DMS153 treated with DMSO at 0.1 percent for 48 hours (cell line): ENCODE data around the gene PRPS1.
"Not testable (repeated sequence)": the region's sequence is repeated elsewhere in the genome, so short reads cannot be mapped to it uniquely, and the experiment has no call there.

Experiments used
- DNase-seq: peaks from one replicate; lab custom pipeline; 2025; ENCODE audit not compliant: unreplicated experiment; lab: John Stamatoyannopoulos, UW

PRPS1 gene

GRCh38 chrX:107629540-107629909, 1.2 kb downstream of the PRPS1 start:
- DNase-seq, result no peak

GRCh38 chrX:107630031-107630689, 1.9 kb downstream of the PRPS1 start:
- DNase-seq, result no peak

GRCh38 chrX:107632346-107632745, 4.0 kb downstream of the PRPS1 start:
- no peak for DNase-seq

GRCh38 chrX:107646735-107647134, 18.4 kb downstream of the PRPS1 start:
- DNase-seq, result no peak

- DNase-seq, result no peak
Measured at GRCh38 chrX:107648332-107648731, 20.0 kb downstream of the PRPS1 start.

GRCh38 chrX:107654566-107654871, 26.2 kb downstream of the PRPS1 start:
- DNase-seq, result no peak

GRCh38 chrX:107654872-107655761, 26.8 kb downstream of the PRPS1 start:
- DNase-seq, result no peak

- no peak for DNase-seq
Measured at GRCh38 chrX:107656978-107657377, 28.7 kb downstream of the PRPS1 start.

GRCh38 chrX:107658660-107659059, 30.4 kb downstream of the PRPS1 start:
- no peak for DNase-seq

- DNase-seq, result no peak
Measured at GRCh38 chrX:107659286-107659685, 31.0 kb downstream of the PRPS1 start.

- peak; percentile 18 for DNase-seq
Measured at GRCh38 chrX:107659768-107660167, 31.5 kb downstream of the PRPS1 start.

GRCh38 chrX:107662145-107662544, 33.8 kb downstream of the PRPS1 start:
- no peak for DNase-seq

- no peak for DNase-seq
Measured at GRCh38 chrX:107662824-107663223, 34.5 kb downstream of the PRPS1 start.

- DNase-seq, result no peak
Measured at GRCh38 chrX:107666931-107667330, 38.6 kb downstream of the PRPS1 start.

GRCh38 chrX:107667426-107667825, 39.1 kb downstream of the PRPS1 start:
- DNase-seq, result no peak

- DNase-seq, result not testable (repeated sequence)
Measured at GRCh38 chrX:107668710-107669109, 40.4 kb downstream of the PRPS1 start.

GRCh38 chrX:107669261-107669660, 41.0 kb downstream of the PRPS1 start:
- no peak for DNase-seq

- no peak for DNase-seq
Measured at GRCh38 chrX:107669885-107670628, 41.7 kb downstream of the PRPS1 start.

- not testable (repeated sequence) for DNase-seq
Measured at GRCh38 chrX:107671256-107671655, 42.9 kb downstream of the PRPS1 start.

GRCh38 chrX:107672955-107673378, 44.7 kb downstream of the PRPS1 start:
- DNase-seq, result no peak

GRCh38 chrX:107673431-107673830, 45.1 kb downstream of the PRPS1 start:
- no peak for DNase-seq

GRCh38 chrX:107673933-107674479, 45.7 kb downstream of the PRPS1 start:
- no peak for DNase-seq
